Measurements from ENCODE around the gene TP53INP2. TPM values are rescaled to one million over a fixed set of nuclear protein-coding genes. Genes with fewer than 3 reads are reported as not detected.

TP53INP2 gene
- total and polyA plus RNA-seq, 2 of the 13 experiments (the other 11 are each of a cell fraction or from before 2014, with no cell fraction given): 5.2 to 18.8 TPM

DNA sequence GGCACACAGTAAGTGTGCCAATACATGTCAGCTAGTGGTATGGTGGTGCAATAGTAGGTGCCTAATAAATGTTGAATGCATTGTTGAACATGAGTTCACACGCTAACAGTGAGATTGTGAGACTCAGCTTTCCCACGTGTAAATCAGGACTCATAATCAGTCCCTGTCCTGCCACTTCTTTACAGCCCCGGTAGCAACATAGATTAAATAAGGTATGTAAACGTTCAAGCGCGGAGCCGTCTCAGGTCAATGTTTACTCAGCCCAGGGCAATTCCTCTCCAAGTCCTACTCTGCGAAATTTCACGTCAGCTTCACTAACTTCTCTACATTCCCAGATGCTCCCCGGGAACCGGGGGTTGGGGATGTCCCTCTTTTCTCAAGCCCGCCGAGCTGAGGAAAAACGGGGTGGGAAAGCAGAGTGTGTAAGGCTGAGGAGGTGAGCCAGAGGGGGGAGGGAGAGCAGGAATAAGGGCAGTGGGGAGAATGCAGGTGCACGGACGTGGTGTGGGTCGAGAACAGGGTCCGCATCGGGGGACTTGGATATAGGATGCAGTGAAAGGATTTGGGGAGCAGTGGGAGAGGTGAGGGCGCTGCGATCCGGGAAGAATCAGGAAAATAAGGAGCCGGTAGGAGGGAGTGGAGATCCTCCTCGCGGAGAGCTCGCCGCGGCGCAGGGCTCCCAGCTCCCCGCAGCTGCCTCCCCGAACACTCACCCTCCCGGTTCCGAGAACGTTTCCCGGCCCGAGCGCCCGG, 544 bp upstream of the TP53INP2 start (continued):
- TF ChIP-seq, protein P1, sequence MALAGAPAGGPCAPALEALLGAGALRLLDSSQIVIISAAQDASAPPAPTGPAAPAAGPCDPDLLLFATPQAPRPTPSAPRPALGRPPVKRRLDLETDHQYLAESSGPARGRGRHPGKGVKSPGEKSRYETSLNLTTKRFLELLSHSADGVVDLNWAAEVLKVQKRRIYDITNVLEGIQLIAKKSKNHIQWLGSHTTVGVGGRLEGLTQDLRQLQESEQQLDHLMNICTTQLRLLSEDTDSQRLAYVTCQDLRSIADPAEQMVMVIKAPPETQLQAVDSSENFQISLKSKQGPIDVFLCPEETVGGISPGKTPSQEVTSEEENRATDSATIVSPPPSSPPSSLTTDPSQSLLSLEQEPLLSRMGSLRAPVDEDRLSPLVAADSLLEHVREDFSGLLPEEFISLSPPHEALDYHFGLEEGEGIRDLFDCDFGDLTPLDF (CRISPR knock-in tag; IDR thresholded peaks at IDR 0.05): no peak; the same call in 1 of the 2 replicates
- TF ChIP-seq MIER3 (CRISPR knock-in tag; IDR thresholded peaks at IDR 0.05; ENCODE audit: borderline replicate concordance) (0 out of 2 replicates have a peak, but pooled peaks have one; percentile 23), NFYC (CRISPR knock-in tag; IDR thresholded peaks at IDR 0.05) (no peak), ZNF878 (CRISPR knock-in tag; IDR thresholded peaks at IDR 0.05) (peak; percentile 78; the same call in 1 of the 2 replicates), U2AF2 (IDR thresholded peaks at IDR 0.05; ENCODE audit: low read depth, low read length) (no peak), REPIN1 (CRISPR knock-in tag; IDR thresholded peaks at IDR 0.05; ENCODE audit: borderline replicate concordance, low read depth) (peak; percentile 69; the same call in 1 of the 2 replicates), HDAC2 (CRISPR knock-in tag; IDR thresholded peaks at IDR 0.05) (peak; percentile 67), ZFP90 (CRISPR knock-in tag; IDR thresholded peaks at IDR 0.05; ENCODE audit: borderline replicate concordance) (peak; percentile 62; the same call in 1 of the 2 replicates), ZSCAN30 (CRISPR knock-in tag; IDR thresholded peaks at IDR 0.05) (peak; percentile 88; the same call in 1 of the 2 replicates), ZNF781 (CRISPR knock-in tag; IDR thresholded peaks at IDR 0.05; ENCODE audit: borderline replicate concordance, not compliant biosample characterization) (peak; percentile 87), CHCHD3 (CRISPR knock-in tag; IDR thresholded peaks at IDR 0.05) (no peak)
- TF ChIP-seq, protein P2, sequence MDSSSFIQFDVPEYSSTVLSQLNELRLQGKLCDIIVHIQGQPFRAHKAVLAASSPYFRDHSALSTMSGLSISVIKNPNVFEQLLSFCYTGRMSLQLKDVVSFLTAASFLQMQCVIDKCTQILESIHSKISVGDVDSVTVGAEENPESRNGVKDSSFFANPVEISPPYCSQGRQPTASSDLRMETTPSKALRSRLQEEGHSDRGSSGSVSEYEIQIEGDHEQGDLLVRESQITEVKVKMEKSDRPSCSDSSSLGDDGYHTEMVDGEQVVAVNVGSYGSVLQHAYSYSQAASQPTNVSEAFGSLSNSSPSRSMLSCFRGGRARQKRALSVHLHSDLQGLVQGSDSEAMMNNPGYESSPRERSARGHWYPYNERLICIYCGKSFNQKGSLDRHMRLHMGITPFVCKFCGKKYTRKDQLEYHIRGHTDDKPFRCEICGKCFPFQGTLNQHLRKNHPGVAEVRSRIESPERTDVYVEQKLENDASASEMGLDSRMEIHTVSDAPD (CRISPR knock-in tag; IDR thresholded peaks at IDR 0.05): no peak
- TF ChIP-seq, protein P3, sequence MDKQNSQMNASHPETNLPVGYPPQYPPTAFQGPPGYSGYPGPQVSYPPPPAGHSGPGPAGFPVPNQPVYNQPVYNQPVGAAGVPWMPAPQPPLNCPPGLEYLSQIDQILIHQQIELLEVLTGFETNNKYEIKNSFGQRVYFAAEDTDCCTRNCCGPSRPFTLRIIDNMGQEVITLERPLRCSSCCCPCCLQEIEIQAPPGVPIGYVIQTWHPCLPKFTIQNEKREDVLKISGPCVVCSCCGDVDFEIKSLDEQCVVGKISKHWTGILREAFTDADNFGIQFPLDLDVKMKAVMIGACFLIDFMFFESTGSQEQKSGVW (CRISPR knock-in tag; IDR thresholded peaks at IDR 0.05; ENCODE audit: borderline replicate concordance): peak; percentile 62; the same call in 1 of the 2 replicates
- TF ChIP-seq, protein P4, sequence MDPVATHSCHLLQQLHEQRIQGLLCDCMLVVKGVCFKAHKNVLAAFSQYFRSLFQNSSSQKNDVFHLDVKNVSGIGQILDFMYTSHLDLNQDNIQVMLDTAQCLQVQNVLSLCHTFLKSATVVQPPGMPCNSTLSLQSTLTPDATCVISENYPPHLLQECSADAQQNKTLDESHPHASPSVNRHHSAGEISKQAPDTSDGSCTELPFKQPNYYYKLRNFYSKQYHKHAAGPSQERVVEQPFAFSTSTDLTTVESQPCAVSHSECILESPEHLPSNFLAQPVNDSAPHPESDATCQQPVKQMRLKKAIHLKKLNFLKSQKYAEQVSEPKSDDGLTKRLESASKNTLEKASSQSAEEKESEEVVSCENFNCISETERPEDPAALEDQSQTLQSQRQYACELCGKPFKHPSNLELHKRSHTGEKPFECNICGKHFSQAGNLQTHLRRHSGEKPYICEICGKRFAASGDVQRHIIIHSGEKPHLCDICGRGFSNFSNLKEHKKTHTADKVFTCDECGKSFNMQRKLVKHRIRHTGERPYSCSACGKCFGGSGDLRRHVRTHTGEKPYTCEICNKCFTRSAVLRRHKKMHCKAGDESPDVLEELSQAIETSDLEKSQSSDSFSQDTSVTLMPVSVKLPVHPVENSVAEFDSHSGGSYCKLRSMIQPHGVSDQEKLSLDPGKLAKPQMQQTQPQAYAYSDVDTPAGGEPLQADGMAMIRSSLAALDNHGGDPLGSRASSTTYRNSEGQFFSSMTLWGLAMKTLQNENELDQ (CRISPR knock-in tag; IDR thresholded peaks at IDR 0.05; ENCODE audit: borderline replicate concordance): no peak
- TF ChIP-seq, protein P5, sequence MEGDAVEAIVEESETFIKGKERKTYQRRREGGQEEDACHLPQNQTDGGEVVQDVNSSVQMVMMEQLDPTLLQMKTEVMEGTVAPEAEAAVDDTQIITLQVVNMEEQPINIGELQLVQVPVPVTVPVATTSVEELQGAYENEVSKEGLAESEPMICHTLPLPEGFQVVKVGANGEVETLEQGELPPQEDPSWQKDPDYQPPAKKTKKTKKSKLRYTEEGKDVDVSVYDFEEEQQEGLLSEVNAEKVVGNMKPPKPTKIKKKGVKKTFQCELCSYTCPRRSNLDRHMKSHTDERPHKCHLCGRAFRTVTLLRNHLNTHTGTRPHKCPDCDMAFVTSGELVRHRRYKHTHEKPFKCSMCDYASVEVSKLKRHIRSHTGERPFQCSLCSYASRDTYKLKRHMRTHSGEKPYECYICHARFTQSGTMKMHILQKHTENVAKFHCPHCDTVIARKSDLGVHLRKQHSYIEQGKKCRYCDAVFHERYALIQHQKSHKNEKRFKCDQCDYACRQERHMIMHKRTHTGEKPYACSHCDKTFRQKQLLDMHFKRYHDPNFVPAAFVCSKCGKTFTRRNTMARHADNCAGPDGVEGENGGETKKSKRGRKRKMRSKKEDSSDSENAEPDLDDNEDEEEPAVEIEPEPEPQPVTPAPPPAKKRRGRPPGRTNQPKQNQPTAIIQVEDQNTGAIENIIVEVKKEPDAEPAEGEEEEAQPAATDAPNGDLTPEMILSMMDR (CRISPR knock-in tag; IDR thresholded peaks at IDR 0.05): no peak; the same call in 1 of the 2 replicates
- TF ChIP-seq, protein P6, sequence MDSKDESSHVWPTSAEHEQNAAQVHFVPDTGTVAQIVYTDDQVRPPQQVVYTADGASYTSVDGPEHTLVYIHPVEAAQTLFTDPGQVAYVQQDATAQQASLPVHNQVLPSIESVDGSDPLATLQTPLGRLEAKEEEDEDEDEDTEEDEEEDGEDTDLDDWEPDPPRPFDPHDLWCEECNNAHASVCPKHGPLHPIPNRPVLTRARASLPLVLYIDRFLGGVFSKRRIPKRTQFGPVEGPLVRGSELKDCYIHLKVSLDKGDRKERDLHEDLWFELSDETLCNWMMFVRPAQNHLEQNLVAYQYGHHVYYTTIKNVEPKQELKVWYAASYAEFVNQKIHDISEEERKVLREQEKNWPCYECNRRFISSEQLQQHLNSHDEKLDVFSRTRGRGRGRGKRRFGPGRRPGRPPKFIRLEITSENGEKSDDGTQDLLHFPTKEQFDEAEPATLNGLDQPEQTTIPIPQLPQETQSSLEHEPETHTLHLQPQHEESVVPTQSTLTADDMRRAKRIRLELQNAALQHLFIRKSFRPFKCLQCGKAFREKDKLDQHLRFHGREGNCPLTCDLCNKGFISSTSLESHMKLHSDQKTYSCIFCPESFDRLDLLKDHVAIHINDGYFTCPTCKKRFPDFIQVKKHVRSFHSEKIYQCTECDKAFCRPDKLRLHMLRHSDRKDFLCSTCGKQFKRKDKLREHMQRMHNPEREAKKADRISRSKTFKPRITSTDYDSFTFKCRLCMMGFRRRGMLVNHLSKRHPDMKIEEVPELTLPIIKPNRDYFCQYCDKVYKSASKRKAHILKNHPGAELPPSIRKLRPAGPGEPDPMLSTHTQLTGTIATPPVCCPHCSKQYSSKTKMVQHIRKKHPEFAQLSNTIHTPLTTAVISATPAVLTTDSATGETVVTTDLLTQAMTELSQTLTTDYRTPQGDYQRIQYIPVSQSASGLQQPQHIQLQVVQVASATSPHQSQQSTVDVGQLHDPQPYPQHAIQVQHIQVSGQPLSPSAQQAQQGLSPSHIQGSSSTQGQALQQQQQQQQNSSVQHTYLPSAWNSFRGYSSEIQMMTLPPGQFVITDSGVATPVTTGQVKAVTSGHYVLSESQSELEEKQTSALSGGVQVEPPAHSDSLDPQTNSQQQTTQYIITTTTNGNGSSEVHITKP (CRISPR knock-in tag; IDR thresholded peaks at IDR 0.05; ENCODE audit: low read depth): no peak
